WTC11 (cell line): ENCODE measurements around the gene KIF26A. TPM values are rescaled to one million over a fixed set of nuclear protein-coding genes. Genes with fewer than 3 reads are reported as not detected.

Experiments used
- ATAC-seq: fragments of 200-7000 bp; cut with Tn5 transposase; 2 replicates; pipeline ENCODE4 v1.10.0; 2021; ENCODE audit warnings: mild to moderate bottlenecking, moderate library complexity
- CTCF ChIA-PET: fragments of 300-600 bp; sonication (Branson Sonifier 250); formaldehyde crosslinking; loops from one replicate; lab custom pipeline; 2021; ENCODE audit warnings: antibody characterized with exemption; lab: Charles Lee
- POLR2A ChIA-PET: fragments of 350-600 bp; sonication (Branson Sonifier 250); formaldehyde crosslinking; loops from one replicate; lab custom pipeline; 2021; ENCODE audit warnings: antibody characterized with exemption; lab: Charles Lee
- DNase-seq: peaks from one replicate; pipeline ENCODE4 v3.0.0; 2021; ENCODE audit warnings: low spot score
- H3K27ac Mint-ChIP-seq: 2 replicates; pipeline ENCODE4 v1.8.0; 2021; ENCODE audit warnings: mixed read lengths
- H3K27me3 Mint-ChIP-seq: 2 replicates; pipeline ENCODE4 v1.8.0; 2021; ENCODE audit warnings: low read depth, mild to moderate bottlenecking, moderate library complexity, mixed read lengths
- H3K36me3 Mint-ChIP-seq: 2 replicates; pipeline ENCODE4 v1.8.0; 2021; ENCODE audit warnings: mixed read lengths
- H3K4me1 Mint-ChIP-seq: 2 replicates; pipeline ENCODE4 v1.8.0; 2022; ENCODE audit warnings: mixed read lengths
- H3K4me3 Mint-ChIP-seq: 2 replicates; pipeline ENCODE4 v1.8.0; 2021; ENCODE audit warnings: mild to moderate bottlenecking, moderate library complexity, mixed read lengths
- H3K9me3 Mint-ChIP-seq: 2 replicates; pipeline ENCODE4 v1.8.0; 2021; ENCODE audit warnings: mixed read lengths
- E2F5 ChIP-seq: sonication (generic); formaldehyde crosslinking; IDR thresholded peaks from 2 replicates; pipeline ENCODE4 v1.8.1; 2022; ENCODE audit warnings: mild to moderate bottlenecking, moderate library complexity, missing genetic modification reagents
- FOXP1 ChIP-seq: sonication (generic); formaldehyde crosslinking; IDR thresholded peaks from 2 replicates; pipeline ENCODE4 v1.8.0; 2022; ENCODE audit warnings: missing genetic modification reagents, mild to moderate bottlenecking, moderate library complexity, borderline replicate concordance
- GRHL2 ChIP-seq: fragments of 250-450 bp; sonication (Bioruptor Pico); IDR thresholded peaks from 2 replicates; pipeline ENCODE4 v1.8.0; 2022; ENCODE audit warnings: mild to moderate bottlenecking, moderate library complexity; ENCODE audit not compliant: insufficient replicate concordance, severe bottlenecking
- IRF2 ChIP-seq: sonication (generic); formaldehyde crosslinking; IDR thresholded peaks from 2 replicates; pipeline ENCODE4 v1.8.0; 2022; ENCODE audit warnings: low read depth, missing genetic modification reagents, borderline replicate concordance
- JAZF1 ChIP-seq: fragments of 250-450 bp; sonication (Bioruptor Pico); IDR thresholded peaks from 2 replicates; pipeline ENCODE4 v1.9.0; 2021; ENCODE audit warnings: moderate library complexity, mild to moderate bottlenecking, inconsistent platforms
- MXD4 ChIP-seq: fragments of 250-450 bp; sonication (Bioruptor Pico); IDR thresholded peaks from 2 replicates; pipeline ENCODE4 v1.8.0; 2021; ENCODE audit warnings: mild to moderate bottlenecking, moderate library complexity, borderline replicate concordance
- PRDM15 ChIP-seq: sonication (generic); formaldehyde crosslinking; IDR thresholded peaks from 2 replicates; pipeline ENCODE4 v1.8.0; 2022; ENCODE audit warnings: missing genetic modification reagents
- RORB ChIP-seq: fragments of 250-450 bp; sonication (Bioruptor Pico); IDR thresholded peaks from 2 replicates; pipeline ENCODE4 v1.9.0; 2021; ENCODE audit warnings: mild to moderate bottlenecking
- TCF7 ChIP-seq: sonication (generic); formaldehyde crosslinking; IDR thresholded peaks from 2 replicates; pipeline ENCODE4 v1.8.0; 2022; ENCODE audit warnings: mild to moderate bottlenecking, low read depth, missing genetic modification reagents, moderate library complexity
- USF1 ChIP-seq: sonication (generic); formaldehyde crosslinking; IDR thresholded peaks from 2 replicates; pipeline ENCODE4 v1.8.0; 2022; ENCODE audit warnings: mild to moderate bottlenecking, missing genetic modification reagents
- USF2 ChIP-seq: sonication (generic); formaldehyde crosslinking; IDR thresholded peaks from 2 replicates; pipeline ENCODE4 v1.8.1; 2023; ENCODE audit warnings: mild to moderate bottlenecking, missing genetic modification reagents, moderate library complexity
- ZNF138 ChIP-seq: sonication (generic); formaldehyde crosslinking; conservative IDR thresholded peaks from 2 replicates; pipeline ENCODE4 v1.8.1; 2022; ENCODE audit warnings: mild to moderate bottlenecking, moderate library complexity, missing genetic modification reagents
- ZNF219 ChIP-seq: sonication (generic); formaldehyde crosslinking; IDR thresholded peaks from 2 replicates; pipeline ENCODE4 v1.8.0; 2023; ENCODE audit warnings: missing genetic modification reagents, mild to moderate bottlenecking, borderline replicate concordance
- ZNF416 ChIP-seq: fragments of 250-450 bp; sonication (Bioruptor Pico); IDR thresholded peaks from 2 replicates; pipeline ENCODE4 v1.9.0; 2021; ENCODE audit warnings: mild to moderate bottlenecking, inconsistent platforms
- ZNF425 ChIP-seq: fragments of 250-450 bp; sonication (Bioruptor Pico); conservative IDR thresholded peaks from 2 replicates; pipeline ENCODE4 v1.9.0; 2021; ENCODE audit warnings: mild to moderate bottlenecking
- ZNF512 ChIP-seq: sonication (generic); formaldehyde crosslinking; IDR thresholded peaks from 2 replicates; pipeline ENCODE4 v1.8.1; 2022; ENCODE audit warnings: missing genetic modification reagents, borderline replicate concordance
- ZNF532 ChIP-seq: fragments of 250-450 bp; sonication (Bioruptor Pico); IDR thresholded peaks from 2 replicates; pipeline ENCODE4 v1.9.0; 2021; ENCODE audit warnings: mild to moderate bottlenecking, borderline replicate concordance
- total RNA-seq: library from RNA; stranded (reverse); gene quantifications from 3 replicates; pipeline ENCODE4 v1.2.3, GENCODE V29; 2021

KIF26A gene
- total RNA-seq, 1 experiment from 2014 or later = 53.4 TPM

- TF ChIP-seq USF2 (CRISPR knock-in tag) (no peak), USF1 (CRISPR knock-in tag) (no peak), FOXP1 (CRISPR knock-in tag) (no peak), E2F5 (CRISPR knock-in tag) (no peak), ZNF425 (CRISPR knock-in tag) (no peak), JAZF1 (CRISPR knock-in tag) (no peak), RORB (no peak), ZNF219 (CRISPR knock-in tag) (no peak), GRHL2 (CRISPR knock-in tag) (no peak), TCF7 (CRISPR knock-in tag) (no peak), ZNF138 (CRISPR knock-in tag) (no peak), IRF2 (CRISPR knock-in tag) (no peak), PRDM15 (CRISPR knock-in tag) (no peak), ZNF416 (CRISPR knock-in tag) (no peak), MXD4 (CRISPR knock-in tag) (no peak), ZNF512 (no peak), ZNF532 (CRISPR knock-in tag) (no peak)
- no peaks in the 10 kb centered on the region for H3K36me3 Mint-ChIP-seq
- H3K9me3 Mint-ChIP-seq = no peaks in the 10 kb centered on the region
- H3K27ac Mint-ChIP-seq = peak overlapping the region; percentile 79; the same call in 1 of the 2 replicates
- no peak for DNase-seq
- H3K4me1 Mint-ChIP-seq = no peaks in the 10 kb centered on the region
- no peak for ATAC-seq
- POLR2A ChIA-PET = no interaction called here
- CTCF ChIA-PET = no interaction called here
- H3K27me3 Mint-ChIP-seq = no peaks in the 10 kb centered on the region
- H3K4me3 Mint-ChIP-seq = no peak overlapping the region
Measured at GRCh38 chr14:104156142-104156541, 17.8 kb downstream of the KIF26A start.
